NCI-H510A treated with DMSO at 0.1 percent for 48 hours (cell line): ENCODE measurements around the gene NFILZ.
"Not testable (repeated sequence)": the region's sequence is repeated elsewhere in the genome, so short reads cannot be mapped to it uniquely, and the experiment has no call there.

Source experiments
- DNase-seq: peaks from one replicate; lab custom pipeline; 2025; lab: John Stamatoyannopoulos, UW

The NFILZ gene

DNA sequence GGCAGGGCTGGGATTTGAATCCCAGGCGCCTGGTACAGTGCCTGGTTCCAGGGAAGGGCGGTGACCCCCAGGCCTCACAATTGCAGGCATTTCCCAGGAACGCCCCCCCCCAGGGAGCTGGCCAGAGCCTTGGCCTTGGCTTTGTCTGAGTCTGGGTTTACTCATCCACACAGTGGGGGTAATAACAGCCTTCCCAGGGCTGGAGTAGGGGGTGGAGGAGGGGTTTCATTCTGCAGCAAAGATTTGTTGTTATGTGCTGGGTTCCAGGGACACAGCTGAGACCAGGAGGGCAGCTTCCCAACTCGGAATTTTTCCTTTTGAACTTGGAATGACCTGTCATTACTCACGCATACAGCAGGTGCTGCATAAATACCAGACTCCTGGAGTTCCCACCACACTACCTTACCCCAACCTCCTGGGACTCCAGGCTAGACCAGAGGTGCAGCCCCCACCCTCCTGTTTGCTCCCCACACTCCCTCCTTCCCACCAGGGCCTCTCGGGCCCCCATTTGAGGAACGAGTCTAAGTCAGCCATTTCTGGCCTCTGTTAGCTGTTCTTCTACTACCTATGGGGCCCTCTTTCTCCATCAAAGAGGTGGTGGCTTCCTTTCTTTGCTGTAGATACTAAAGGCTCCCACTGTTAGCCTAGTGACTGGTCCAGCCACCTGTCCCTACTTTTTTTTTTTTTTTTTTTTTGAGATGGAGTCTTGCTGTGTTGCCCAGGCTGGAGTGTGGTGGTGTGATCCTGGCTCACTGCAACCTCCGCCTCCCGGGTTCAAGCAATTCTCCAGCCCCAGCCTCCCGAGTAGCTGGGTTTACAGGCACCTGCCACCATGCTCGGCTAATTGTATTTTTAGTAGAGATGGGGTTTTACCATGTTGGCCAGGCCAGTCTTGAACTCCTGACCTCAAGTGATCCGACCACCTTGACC is 18.3 kb upstream of the NFILZ start:
- DNase-seq = no peak

DNA sequence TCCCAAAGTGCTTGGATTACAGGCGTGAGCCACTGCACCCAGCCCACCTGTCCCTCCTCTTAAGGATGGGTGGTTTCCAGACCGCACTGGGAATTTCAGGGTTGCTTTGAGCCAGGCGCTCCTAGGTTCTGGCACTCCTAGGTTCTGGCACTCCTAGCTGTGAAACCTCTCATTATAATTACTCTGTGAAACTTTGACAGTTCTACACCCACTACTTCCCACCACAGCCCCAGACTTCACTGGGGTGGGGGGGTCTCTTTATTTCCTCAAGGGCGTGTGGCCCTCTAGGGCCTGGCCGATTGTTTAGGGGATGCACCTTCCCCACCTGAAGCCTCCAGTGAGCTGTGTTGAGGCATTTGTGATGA is 17.6 kb upstream of the NFILZ start:
- DNase-seq = no peak

DNA sequence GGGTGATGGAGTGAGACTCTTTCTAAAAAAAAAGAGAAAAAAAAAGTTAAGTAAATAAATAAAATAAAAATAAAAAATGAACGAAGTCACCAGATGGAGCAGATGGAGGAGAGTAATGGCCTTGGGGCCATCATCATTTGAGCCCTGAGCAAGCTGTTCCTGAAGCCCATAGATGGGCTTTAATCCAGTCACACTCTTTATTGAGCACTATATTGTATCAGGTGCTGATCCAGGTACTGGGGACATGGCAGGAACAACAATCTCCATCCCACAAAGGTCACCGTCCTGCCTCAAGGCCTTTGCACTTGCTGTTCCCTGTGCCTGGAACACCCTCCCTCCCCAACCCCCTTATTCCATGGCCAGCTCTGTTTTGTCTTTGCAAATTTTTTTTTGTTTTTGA is 16.0 kb upstream of the NFILZ start:
- DNase-seq = no peak

DNA sequence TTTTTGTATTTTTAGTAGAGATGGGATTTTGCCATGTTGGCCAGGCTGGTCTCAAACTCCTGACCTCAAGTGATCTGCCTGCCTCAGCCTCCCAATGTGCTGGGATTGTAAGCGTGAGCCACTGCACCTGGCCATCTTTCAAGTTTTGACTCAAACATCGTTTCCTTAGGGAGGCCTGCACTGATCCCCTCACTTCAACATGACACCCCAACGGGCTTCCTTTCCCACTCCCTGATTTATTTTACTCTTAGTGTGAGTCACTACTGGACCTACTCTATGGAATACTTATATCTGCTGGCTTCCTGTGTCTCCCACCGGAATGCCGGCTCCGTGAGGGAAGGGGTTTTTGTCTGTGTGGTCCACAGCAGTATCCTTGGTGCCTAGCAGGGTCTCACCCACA is 15.4 kb upstream of the NFILZ start:
- no peak for DNase-seq

DNA sequence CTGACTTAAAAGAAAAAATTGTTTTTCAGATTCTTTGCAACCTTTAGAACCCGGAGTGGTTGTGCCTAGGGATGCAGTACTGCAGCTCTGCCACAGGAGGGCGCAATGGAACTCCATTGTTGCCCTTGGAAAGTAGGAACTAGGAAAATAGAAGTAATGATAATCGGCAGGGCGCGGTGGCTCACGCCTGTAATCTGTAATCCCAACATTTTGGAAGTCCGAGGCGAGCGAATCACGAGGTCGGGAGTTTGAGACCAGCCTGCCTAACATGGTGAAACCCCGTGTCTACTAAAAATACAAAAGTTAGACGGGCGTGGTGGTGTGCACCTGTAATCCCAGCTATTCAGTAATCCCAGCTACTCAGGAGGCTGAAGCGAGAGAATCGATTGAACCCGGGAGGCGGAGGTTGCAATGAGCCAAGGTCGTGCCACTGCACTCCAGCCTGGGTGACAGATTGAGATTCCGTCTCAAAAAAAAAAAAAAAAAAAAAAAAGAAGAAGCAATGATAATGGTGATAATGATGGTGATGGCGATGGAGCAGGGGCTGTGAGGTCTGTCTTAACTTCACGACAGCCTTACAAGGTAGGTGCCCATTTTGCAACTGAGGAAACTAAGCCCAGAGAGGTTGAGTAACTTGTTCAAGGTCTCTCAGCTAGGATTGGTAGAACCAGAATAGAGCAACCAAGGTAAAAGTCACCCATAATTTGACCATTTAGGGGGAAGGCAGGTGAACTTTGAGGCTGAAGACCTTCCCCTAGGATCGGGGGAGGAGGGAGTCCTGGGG is 14.4 kb upstream of the NFILZ start:
- no peak for DNase-seq

DNA sequence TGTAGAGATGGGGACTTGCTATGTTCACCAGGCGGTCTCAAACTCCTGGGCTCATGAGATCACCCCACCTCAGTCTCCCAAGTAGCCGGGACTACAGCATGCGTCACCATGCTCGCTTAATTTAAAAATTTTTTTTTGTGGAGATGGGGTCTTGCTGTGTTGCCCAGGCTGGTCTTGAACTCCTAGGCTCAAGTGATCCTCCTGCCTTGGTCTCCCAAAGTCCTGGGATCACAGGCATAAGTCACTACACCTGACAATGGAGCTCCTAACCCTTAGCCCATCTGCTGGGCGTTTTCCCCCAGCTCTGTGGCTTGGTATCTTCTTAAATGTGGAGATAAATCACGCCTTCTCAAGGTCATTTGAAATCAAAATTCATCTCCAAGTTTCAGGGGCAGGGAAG is 13.6 kb upstream of the NFILZ start:
- no peak for DNase-seq

DNA sequence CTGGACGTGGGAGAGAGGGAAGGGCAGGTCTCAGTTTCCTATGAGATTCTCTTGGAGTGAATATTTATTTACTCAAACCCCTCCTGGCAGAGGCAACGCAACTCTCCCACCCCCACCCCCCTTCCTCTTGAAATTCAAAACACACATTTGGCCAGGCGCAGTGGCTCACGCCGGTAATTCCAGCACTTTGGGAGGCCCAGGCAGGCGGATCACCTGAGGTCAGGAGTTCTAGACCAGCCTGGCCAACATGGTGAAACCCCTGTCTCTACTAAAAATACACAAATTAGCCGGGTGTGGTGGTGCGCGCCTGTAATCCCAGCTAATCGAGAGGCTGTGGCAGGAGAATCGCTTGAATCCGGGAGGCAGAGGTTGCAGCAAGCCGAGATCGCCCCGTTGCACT is 13.1 kb upstream of the NFILZ start:
- DNase-seq = not testable (repeated sequence)

DNA sequence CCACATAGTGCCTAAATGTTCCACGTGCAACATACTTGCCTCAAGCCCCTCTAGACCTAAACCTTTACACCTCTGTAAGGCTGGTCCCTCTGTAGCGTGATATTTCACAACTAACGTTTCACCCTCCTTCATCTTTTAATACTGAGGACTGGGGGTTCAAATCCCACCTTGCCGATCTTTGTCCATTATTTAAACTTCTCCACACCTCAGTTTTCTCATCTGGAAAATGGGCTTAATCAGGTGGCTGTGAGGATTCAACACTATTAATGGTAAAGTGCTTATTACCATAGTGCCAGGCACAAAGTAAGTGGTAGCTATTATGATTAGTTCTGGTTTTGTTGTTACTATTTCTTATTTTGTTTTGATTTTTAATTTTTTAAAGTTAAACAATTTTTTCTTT is 12.4 kb upstream of the NFILZ start:
- DNase-seq = no peak

DNA sequence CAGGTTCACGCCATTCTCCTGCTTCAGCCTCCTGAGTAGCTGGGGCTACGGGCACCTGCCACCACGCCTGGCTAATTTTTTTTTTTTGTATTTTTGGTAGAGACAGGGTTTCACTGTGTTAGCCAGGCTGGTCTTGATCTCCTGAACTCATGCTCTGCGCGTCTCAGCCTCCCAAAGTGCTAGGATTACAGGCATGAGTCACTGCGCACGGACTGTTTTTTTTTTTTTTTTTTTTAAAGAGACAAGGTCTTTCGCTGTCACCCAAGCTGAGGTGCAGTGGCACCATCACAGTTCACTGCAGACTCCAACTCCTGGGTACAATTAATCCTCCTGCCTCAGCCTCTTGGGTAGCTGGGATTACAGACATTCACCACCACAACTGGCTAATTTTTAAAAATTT is 11.7 kb upstream of the NFILZ start:
- no peak for DNase-seq

DNA sequence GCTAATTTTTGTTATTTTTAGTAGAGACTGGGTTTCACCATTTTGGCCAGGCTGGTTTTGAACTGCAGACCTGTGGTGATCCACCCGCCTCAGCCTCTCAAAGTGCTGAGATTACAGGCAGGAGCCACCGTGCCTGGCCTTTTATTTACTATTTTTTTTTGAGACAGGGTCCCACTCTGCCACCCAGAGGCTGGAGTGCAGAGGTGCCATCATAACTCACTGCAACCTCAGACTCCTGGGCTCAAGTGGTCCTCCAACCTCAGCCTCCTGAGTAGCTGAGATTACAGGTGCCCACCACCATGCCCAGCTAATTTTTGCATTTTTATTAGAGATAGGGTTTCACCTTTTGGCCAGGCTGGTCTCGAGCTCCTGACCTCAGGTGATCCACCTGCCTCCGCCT is 7.5 kb upstream of the NFILZ start:
- DNase-seq = not testable (repeated sequence)

DNA sequence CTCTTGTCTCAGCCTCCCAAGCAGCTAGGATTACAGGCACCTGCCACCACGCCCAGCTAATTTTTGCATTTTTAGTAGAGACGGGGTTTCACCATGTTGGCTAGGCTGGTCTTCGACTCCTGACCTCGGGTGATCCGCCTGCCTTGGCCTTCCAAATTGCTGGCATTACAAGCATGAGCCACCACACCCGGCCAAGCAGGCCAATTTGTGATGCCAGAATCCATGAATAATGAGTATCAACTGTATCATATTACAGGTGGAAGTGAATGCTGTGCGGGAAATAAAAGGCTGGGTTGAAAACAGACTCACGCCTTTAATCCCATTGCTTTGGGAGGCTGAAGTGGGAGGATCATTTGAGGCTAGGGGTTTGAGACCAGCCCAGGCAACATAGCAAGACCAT is 3.6 kb upstream of the NFILZ start:
- no peak for DNase-seq

DNA sequence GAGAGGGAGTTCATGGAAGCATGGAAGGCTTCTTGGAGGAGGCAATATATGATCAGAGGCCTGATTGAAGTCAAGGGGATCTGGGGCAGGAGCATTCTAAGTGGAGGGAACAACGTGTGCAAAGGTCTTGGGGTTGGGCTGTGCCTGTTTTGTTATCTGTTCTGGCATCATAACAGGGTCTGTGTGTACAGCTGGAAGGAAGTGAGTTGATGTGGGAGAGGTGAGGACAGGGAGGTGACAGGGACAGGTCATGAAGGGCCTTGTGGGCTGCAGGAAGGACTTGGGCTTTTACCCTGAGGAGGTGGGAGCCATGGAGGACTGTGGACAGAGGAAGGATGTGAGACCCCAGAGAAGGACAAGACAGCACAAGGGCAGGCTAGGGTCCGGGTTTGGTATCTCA is 1.2 kb upstream of the NFILZ start:
- no peak for DNase-seq

DNA sequence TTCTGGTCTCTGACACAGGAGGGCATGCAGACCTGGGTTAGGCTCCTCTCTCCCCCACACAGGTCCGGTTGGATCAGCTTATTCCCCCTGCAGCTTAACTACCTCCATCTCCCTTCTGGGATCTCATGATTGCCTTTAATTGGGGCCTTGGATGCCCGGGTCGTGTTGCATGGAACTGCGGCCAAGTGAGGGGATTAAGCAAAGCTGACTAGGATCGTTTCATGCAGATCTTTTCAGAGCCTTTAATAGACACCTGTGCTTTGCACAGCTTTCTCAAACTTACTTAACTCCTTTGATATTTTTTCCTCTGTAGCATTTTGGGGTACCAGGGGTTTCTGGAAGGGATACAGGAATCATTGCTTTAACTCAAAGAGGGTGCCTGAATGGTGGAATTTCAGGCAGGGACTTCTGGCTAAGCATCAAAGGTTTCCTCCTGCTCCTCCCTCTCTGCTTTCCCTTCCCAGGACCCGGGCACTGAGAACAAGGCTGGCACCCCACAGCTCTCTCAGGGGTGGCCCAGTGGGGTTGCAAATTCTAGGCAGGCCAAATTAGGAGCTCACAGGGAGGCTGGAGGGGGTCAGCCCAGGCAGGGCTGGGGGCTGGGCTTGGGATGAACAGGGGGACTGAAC is 477 bp downstream of the NFILZ start:
- DNase-seq = no peak

DNA sequence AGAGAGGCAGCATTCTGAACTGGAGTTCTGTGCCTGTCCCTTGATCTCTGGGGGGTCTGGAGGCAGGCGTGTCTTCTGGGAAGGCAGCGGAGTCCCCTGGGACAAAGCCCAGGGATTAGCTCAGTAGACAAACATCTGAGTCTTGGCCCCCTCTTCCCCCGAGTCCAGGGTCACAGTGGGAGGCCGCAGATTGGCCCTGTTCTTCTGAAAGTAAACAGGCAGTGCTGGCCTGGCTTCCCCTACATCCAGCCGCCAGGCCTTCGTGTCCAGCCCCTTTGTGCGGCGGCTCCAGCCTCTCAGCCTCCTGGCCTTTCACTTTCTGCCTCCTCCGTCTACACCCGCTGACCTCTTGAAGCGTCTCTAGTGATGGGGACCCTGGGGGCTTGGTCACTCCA is 989 bp downstream of the NFILZ start:
- DNase-seq = no peak

DNA sequence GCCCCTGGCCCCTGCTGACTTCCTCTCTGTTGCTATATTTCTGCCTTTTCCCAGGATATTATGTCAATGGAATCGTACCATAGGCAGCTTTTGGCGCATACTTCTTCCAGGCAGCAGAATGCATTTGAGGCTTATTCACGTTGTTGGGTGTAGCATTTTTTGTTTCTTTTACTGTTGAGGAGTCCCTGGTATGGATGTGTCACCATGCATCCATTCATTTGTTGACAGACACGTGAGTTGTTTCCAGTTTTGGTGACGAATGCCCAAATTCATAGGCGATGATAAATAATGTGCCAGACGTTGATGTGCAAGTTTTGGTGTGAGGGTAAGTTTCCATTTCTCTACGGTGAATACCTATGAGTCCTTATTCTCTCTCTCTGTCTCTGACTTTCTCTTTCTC is 5.0 kb downstream of the NFILZ start:
- no peak for DNase-seq

DNA sequence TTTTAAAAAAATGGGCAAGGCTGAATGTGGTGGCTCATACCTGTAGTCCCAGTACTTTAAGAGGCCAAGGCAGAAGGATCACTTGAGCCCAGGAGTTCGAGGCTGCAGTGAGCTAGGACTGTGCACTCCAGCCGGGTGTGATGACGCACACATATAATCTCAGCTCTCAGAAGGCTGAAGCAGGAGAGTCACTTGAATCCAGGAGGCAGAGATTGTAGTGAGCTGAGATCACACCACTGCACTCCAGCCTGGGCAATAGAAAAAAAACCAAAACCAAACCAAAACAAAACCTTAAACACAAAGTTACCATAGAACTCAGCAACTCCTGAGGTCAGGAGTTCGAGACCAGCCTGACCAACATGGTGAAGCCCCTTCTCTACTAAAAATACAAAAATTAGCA is 6.6 kb downstream of the NFILZ start:
- DNase-seq = not testable (repeated sequence)

DNA sequence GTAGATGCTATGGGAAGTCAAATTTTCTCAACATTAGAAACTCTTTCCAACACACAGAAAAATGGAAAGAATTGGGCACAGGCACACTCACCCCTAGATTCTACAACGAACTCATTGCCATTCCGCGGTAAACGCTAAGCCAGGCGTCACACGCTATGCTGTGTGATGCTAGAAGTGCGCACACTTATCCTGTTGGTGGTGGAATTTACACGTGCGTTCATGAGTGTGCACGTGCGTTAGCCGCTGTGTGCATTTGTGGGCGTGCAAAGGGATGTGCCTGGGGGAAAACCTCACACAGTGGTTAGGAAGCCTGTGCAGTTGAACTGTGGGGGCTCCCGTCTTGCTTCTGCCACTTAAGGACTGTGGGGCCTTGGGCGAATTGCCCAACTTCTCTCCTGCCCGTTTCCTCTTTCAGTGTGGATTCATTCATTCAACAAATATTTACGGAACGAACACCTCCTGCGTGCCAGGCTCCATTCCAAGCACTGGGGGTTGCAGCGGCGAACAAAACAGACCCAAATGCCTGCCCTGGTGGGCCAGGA is 7.7 kb downstream of the NFILZ start:
- no peak for DNase-seq

DNA sequence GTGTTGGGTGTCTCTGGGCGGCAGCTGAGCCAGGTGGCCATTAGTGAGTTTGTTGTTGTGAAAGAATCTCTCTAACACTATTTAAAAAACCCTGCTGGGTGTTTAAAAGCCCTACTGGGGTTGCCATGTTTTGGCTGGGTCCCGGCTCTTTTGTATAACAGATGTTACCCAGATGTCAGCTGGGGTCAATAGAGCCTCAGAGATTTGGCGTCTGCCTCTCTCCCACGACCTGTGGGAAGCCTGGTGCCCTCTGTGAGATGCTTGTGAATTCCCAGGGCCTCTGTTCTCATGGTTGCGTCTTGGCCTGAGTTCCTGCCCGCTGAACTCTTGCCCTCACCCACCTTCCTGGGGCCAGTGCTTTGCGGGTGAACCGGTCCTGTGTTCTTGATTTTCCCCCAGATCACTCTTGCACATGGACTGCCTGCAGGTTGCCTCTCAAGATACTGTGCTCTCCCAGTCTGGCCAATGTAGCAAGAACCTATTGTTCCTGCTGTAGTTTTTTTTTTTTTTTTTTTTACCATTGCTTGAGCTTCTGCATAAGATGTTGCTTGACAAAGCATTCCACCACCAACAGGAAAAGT is 9.5 kb downstream of the NFILZ start:
- no peak for DNase-seq

DNA sequence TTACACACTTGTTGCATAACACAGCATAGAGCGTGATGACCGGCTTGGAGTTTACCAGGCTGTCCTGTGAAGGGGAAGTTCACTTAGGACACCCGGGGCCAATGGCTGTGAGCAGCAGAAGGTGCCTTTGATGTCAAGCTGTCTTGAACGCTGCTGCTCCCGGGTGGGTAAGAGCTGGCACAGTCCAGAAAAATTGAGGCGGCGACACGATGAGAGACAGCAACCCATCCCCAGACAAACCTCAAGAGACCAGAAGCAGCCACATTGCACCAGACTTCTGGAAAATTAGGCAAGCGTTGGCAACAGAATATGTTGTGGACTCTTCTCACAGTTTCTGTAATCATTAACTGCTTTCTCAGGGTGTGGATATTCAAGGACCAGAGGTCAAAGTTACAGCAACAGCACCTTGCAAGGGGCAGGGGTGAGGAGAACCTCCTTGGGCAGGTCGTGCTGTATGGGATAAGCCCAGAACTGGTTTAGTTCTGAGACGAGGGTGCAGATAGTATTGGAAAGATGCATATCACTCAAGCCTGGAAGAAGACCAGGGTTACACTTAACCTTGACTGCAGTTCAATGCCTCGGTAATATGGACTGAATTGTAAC is 10.1 kb downstream of the NFILZ start:
- no peak for DNase-seq

DNA sequence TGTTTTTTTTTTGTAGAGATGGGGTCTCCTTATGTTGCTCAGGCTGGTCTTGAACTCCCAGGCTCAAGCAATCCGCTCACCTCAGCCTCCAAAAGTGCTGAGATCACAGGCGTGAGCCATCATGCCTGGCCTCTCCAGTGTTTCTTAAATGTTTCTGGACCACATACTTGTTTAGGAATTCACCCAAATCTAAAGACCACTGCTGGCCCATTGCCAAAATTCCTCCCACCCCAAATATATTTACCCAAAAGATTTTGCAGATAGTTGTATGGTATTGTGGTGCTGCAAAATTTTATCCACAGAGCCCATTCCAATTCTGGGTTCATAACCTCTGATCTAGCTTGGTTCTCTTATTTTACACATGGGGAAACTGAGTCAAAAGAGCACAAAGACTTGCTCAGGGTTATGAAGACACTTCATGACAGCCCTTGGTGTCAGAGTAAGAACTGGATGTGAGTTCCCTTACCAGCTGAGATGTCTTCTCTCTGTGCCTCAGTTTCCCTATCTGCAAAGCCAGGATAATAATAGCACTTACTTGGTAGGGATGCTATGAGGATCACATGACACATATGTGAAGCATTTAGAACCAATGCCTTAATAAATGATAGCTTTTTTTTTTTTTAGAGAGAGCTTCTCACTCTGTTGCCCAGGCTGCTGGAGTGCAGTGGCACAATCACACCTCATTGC is 10.9 kb downstream of the NFILZ start:
- no peak for DNase-seq

DNA sequence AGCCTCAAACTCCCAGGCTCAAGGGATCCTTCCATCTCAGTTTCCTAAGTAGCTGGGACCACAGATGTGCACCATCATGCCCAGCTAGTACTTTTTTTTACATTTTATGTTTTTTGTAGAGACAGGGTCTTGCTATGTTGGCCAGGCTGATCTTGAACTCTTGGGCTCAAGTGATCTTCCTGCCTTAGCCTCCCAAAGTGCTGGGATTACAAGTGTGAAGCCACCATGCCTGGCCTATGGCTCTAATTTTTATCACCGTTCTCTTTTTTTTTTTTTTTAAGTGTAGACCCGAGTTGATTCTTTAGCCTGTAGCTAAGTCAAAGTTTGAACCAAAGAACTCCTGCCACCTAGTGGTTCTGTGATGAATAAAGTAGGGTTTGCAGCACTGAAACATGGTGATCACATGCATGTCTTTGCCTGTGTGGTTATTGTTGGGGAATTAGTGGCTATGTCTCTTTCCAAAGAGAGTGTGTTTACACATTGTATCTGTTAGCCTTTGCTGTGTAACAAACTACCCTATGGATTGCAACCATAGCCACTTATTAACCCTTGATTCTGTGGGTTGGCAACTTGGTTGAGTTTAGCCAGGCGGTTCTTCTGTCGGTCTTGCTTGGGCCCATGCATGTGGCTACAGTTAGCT is 11.6 kb downstream of the NFILZ start:
- DNase-seq = no peak
